Neural cell (in vitro differentiated cells): ENCODE results near the gene BSN. TPM values are rescaled to one million over a fixed set of nuclear protein-coding genes. Genes with fewer than 3 reads are reported as not detected.

Source experiments
- H2AFZ ChIP-seq: fragments of 200-600, 300-800 bp; sonication (generic), shearing (Covaris generic); 2 replicates; pipeline ENCODE4 v1.6.0; 2014; ENCODE audit warnings: low read depth, mild to moderate bottlenecking, antibody characterized with exemption, low read length, moderate library complexity
- H3F3A ChIP-seq: fragments of 200-600 bp; shearing (Covaris generic); 2 replicates; pipeline ENCODE4 v1.6.1; 2016; ENCODE audit warnings: mild to moderate bottlenecking, moderate library complexity, mixed read lengths, antibody characterized with exemption, low read length; ENCODE audit not compliant: insufficient read depth, poor library complexity, severe bottlenecking
- H3K27ac ChIP-seq: fragments of 200-600, 300-800 bp; sonication (generic), shearing (Covaris generic); 2 replicates; pipeline ENCODE4 v1.5.1; 2014; ENCODE audit warnings: mild to moderate bottlenecking, low read length, moderate library complexity
- H3K27me3 ChIP-seq: fragments of 300-800, 200-600 bp; sonication (generic), shearing (Covaris generic); 2 replicates; pipeline ENCODE4 v1.6.0; 2014; ENCODE audit warnings: mild to moderate bottlenecking, low read depth, low read length, moderate library complexity; ENCODE audit not compliant: insufficient read depth
- H3K36me3 ChIP-seq: fragments of 300-800, 200-600 bp; sonication (generic), shearing (Covaris generic); 2 replicates; pipeline ENCODE4 v1.5.1; 2014; ENCODE audit warnings: mild to moderate bottlenecking, antibody characterized with exemption, low read length, moderate library complexity; ENCODE audit not compliant: insufficient read depth
- H3K4me2 ChIP-seq: fragments of 300-800, 200-600 bp; sonication (generic), shearing (Covaris generic); 2 replicates; pipeline ENCODE4 v1.6.0; 2014; ENCODE audit warnings: mild to moderate bottlenecking, low read length
- H3K4me3 ChIP-seq: fragments of 300-800, 200-600 bp; sonication (generic), shearing (Covaris generic); 2 replicates; pipeline ENCODE4 v1.5.1; 2014; ENCODE audit warnings: mild to moderate bottlenecking, low read length, moderate library complexity
- H3K79me2 ChIP-seq: fragments of 200-600 bp; shearing (Covaris generic); replicated peaks from 2 replicates; pipeline ENCODE4 v1.6.0; 2014; ENCODE audit warnings: mild to moderate bottlenecking, low read length, moderate library complexity; ENCODE audit not compliant: insufficient read depth
- H3K9ac ChIP-seq: fragments of 300-800, 200-600 bp; sonication (generic), shearing (Covaris generic); 2 replicates; pipeline ENCODE4 v1.6.1; 2016; ENCODE audit warnings: mild to moderate bottlenecking, low read length, mixed read lengths
- H3K9me2 ChIP-seq: fragments of 200-600 bp; shearing (Covaris generic); 2 replicates; pipeline ENCODE4 v1.6.1; 2016; ENCODE audit warnings: mild to moderate bottlenecking, low read length, mixed read lengths; ENCODE audit not compliant: insufficient read depth
- H3K9me3 ChIP-seq: fragments of 200-600, 300-800 bp; sonication (generic), shearing (Covaris generic); 2 replicates; pipeline ENCODE4 v1.6.1; 2016; ENCODE audit warnings: mild to moderate bottlenecking, mixed run types, low read length, moderate library complexity, mixed read lengths
- H4K20me1 ChIP-seq: fragments of 200-600 bp; shearing (Covaris generic); 2 replicates; pipeline ENCODE4 v1.6.1; 2016; ENCODE audit warnings: mild to moderate bottlenecking, mixed run types; ENCODE audit not compliant: insufficient read depth
- EP300 ChIP-seq: fragments of 450-650 bp; conservative IDR thresholded peaks from 2 replicates; pipeline ENCODE4 v1.6.1; 2014; ENCODE audit warnings: antibody characterized with exemption, mild to moderate bottlenecking, moderate library complexity; ENCODE audit not compliant: poor library complexity, severe bottlenecking
- EZH2 ChIP-seq: fragments of 200-600, 300-800 bp; shearing (Covaris generic), sonication (generic); IDR thresholded peaks from 2 replicates; pipeline ENCODE4 v1.6.1; 2014; ENCODE audit warnings: antibody characterized with exemption, low read length, borderline replicate concordance, mild to moderate bottlenecking; ENCODE audit not compliant: insufficient read depth, poor library complexity, severe bottlenecking
- MXI1 ChIP-seq: fragments of 450-650 bp; conservative IDR thresholded peaks from 2 replicates; pipeline ENCODE4 v1.6.1; 2014; ENCODE audit warnings: antibody characterized with exemption, mild to moderate bottlenecking; ENCODE audit not compliant: poor library complexity, severe bottlenecking
- POLR2AphosphoS5 ChIP-seq: IDR thresholded peaks from 2 replicates; pipeline ENCODE4 v1.6.1; 2012
- RAD21 ChIP-seq: fragments of 450-650 bp; conservative IDR thresholded peaks from 2 replicates; pipeline ENCODE4 v1.6.1; 2014; ENCODE audit warnings: antibody characterized with exemption, mild to moderate bottlenecking, moderate library complexity
- SMC3 ChIP-seq: fragments of 450-650 bp; conservative IDR thresholded peaks from 2 replicates; pipeline ENCODE4 v1.6.1; 2014; ENCODE audit warnings: antibody characterized with exemption, mild to moderate bottlenecking, moderate library complexity; ENCODE audit not compliant: poor library complexity
- TAF1 ChIP-seq: IDR thresholded peaks from 2 replicates; pipeline ENCODE4 v1.6.1; 2012; ENCODE audit warnings: low read depth
- polyA plus RNA-seq: library from polyadenylated mRNA; depleted of rRNA; stranded (reverse); fragments of >200 nt; gene quantifications from 2 replicates; pipeline ENCODE4 v1.2.3, GENCODE V29; 2014
- TF ChIP-seq, protein P1 (sequence below): fragments of 450-650 bp; IDR thresholded peaks from 2 replicates; pipeline ENCODE4 v1.5.1; 2014; ENCODE audit warnings: antibody characterized with exemption, mild to moderate bottlenecking, moderate library complexity; ENCODE audit not compliant: poor library complexity, severe bottlenecking
- TF ChIP-seq, protein P2 (sequence below): IDR thresholded peaks from 2 replicates; pipeline ENCODE4 v1.6.1; 2012; ENCODE audit warnings: borderline replicate concordance

The BSN gene
- polyA plus RNA-seq, 1 donor from 2014 or later: 2.0 TPM

DNA sequence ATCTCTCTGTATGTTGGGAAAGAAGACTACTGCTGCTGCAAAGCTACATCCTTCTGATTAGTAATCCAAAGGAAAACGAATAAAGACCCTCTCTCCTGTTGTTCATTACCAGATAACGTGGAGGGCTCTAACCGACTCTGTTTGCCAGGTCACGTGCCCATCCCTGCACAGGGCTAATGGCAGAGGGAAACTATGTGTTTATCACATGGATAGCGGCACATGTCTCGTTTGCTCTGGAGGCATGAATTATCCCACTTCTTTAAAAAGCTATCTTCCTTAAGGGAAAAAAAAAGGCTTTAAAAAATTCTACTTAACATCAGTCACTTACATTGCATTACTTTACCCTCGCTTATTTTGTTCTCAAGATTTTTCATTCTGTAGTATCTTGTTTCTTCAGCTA lies 87.0 kb downstream of the BSN start:
- Histone ChIP-seq H3K27ac (no peak overlapping the region), H4K20me1 (peaks cover 3% of the 10 kb centered on the region), H3K9me3 (no peaks in the 10 kb centered on the region), H3K79me2 (no peaks in the 10 kb centered on the region), H2AFZ (no peak overlapping the region), H3K4me2 (no peak overlapping the region), H3K9ac (no peak overlapping the region), H3K4me3 (no peak overlapping the region), H3K27me3 (no peaks in the 10 kb centered on the region), H3K9me2 (no peaks in the 10 kb centered on the region), H3K36me3 (no peaks in the 10 kb centered on the region), H3F3A (no peaks in the 10 kb centered on the region)
- no peak for TF ChIP-seq RAD21
- TF ChIP-seq MXI1: no peak

DNA sequence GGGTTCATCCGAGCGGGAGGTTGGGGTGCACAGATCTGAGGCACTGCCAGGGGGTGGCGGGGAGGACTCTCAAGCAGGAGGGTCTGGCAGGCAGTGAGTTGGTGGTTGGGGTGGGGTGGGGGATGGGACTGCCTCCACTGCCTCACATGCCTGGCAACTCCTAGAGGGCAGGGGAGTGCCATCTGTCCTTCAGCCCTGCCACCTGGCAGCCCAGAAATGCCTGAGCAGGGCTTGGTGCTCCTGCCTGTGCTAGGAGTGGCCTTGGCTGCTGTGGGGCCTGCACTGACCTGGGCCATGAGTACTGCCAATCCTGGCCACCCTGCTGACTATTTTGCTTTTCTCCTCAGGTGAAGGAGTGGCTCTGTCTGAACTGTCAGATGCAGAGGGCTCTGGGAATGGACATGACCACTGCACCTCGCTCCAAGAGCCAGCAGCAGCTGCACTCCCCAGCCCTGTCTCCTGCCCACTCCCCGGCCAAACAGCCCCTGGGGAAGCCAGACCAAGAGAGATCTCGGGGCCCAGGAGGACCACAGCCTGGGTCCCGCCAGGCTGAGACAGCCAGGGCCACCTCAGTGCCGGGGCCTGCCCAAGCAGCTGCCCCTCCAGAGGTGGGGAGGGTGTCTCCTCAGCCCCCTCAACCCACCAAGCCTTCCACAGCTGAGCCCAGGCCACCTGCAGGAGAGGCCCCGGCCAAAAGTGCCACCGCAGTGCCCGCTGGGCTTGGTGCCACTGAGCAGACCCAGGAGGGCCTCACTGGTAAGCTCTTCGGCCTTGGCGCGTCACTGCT lies 87.8 kb downstream of the BSN start:
- H3K27me3 ChIP-seq: no peaks in the 10 kb centered on the region
- H3K27ac ChIP-seq: no peak overlapping the region
- H3K4me3 ChIP-seq: no peak overlapping the region
- peaks cover 3% of the 10 kb centered on the region for H4K20me1 ChIP-seq
- H3K79me2 ChIP-seq: no peaks in the 10 kb centered on the region
- H3K9ac ChIP-seq: no peak overlapping the region
- no peaks in the 10 kb centered on the region for H3K9me2 ChIP-seq
- no peaks in the 10 kb centered on the region for H3K36me3 ChIP-seq
- no peaks in the 10 kb centered on the region for H3K9me3 ChIP-seq
- H3K4me2 ChIP-seq: no peak overlapping the region
- H3F3A ChIP-seq: no peaks in the 10 kb centered on the region
- no peak overlapping the region for H2AFZ ChIP-seq
- no peak for TF ChIP-seq MXI1
- TF ChIP-seq EP300: no peak
- TF ChIP-seq, protein P1, sequence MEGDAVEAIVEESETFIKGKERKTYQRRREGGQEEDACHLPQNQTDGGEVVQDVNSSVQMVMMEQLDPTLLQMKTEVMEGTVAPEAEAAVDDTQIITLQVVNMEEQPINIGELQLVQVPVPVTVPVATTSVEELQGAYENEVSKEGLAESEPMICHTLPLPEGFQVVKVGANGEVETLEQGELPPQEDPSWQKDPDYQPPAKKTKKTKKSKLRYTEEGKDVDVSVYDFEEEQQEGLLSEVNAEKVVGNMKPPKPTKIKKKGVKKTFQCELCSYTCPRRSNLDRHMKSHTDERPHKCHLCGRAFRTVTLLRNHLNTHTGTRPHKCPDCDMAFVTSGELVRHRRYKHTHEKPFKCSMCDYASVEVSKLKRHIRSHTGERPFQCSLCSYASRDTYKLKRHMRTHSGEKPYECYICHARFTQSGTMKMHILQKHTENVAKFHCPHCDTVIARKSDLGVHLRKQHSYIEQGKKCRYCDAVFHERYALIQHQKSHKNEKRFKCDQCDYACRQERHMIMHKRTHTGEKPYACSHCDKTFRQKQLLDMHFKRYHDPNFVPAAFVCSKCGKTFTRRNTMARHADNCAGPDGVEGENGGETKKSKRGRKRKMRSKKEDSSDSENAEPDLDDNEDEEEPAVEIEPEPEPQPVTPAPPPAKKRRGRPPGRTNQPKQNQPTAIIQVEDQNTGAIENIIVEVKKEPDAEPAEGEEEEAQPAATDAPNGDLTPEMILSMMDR: no peak
- no peak for TF ChIP-seq POLR2AphosphoS5
- TF ChIP-seq TAF1: no peak
- TF ChIP-seq EZH2: no peak

DNA sequence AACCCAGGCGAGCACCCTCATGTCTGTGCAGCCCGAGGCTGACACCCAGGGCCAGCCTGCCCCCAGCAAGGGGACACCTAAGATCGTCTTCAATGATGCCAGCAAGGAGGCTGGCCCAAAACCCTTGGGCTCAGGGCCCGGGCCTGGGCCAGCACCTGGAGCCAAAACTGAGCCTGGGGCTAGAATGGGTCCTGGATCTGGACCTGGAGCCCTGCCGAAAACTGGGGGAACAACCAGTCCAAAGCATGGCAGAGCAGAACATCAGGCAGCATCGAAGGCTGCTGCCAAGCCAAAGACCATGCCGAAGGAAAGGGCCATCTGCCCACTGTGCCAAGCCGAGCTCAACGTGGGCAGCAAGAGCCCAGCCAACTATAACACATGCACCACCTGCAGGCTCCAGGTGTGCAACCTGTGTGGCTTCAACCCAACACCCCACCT lies 88.5 kb downstream of the BSN start:
- Histone ChIP-seq H3K27ac (no peak overlapping the region), H3K4me2 (no peak overlapping the region), H3K9me2 (no peaks in the 10 kb centered on the region), H3K9ac (no peak overlapping the region), H3K9me3 (no peaks in the 10 kb centered on the region), H3K27me3 (no peaks in the 10 kb centered on the region), H3K4me3 (no peak overlapping the region), H3K79me2 (no peaks in the 10 kb centered on the region), H3K36me3 (no peaks in the 10 kb centered on the region), H4K20me1 (peaks cover 3% of the 10 kb centered on the region), H3F3A (no peaks in the 10 kb centered on the region), H2AFZ (no peak overlapping the region)
- TF ChIP-seq EZH2: no peak
- no peak for TF ChIP-seq POLR2AphosphoS5
- no peak for TF ChIP-seq RAD21
- TF ChIP-seq, protein P2, sequence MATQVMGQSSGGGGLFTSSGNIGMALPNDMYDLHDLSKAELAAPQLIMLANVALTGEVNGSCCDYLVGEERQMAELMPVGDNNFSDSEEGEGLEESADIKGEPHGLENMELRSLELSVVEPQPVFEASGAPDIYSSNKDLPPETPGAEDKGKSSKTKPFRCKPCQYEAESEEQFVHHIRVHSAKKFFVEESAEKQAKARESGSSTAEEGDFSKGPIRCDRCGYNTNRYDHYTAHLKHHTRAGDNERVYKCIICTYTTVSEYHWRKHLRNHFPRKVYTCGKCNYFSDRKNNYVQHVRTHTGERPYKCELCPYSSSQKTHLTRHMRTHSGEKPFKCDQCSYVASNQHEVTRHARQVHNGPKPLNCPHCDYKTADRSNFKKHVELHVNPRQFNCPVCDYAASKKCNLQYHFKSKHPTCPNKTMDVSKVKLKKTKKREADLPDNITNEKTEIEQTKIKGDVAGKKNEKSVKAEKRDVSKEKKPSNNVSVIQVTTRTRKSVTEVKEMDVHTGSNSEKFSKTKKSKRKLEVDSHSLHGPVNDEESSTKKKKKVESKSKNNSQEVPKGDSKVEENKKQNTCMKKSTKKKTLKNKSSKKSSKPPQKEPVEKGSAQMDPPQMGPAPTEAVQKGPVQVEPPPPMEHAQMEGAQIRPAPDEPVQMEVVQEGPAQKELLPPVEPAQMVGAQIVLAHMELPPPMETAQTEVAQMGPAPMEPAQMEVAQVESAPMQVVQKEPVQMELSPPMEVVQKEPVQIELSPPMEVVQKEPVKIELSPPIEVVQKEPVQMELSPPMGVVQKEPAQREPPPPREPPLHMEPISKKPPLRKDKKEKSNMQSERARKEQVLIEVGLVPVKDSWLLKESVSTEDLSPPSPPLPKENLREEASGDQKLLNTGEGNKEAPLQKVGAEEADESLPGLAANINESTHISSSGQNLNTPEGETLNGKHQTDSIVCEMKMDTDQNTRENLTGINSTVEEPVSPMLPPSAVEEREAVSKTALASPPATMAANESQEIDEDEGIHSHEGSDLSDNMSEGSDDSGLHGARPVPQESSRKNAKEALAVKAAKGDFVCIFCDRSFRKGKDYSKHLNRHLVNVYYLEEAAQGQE: no peak
- no peak for TF ChIP-seq MXI1
- no peak for TF ChIP-seq SMC3
- TF ChIP-seq EP300: no peak
- TF ChIP-seq TAF1: no peak
- TF ChIP-seq, protein P1: no peak
